GM13976 (cell line): ENCODE results near the gene TTLL11.

Source experiments
- DNase-seq: peaks from one replicate; pipeline ENCODE4 v3.0.0; 2012; ENCODE audit warnings: low spot score
- CTCF ChIP-seq: IDR thresholded peaks from 2 replicates; pipeline ENCODE4 v1.5.1; 2012; ENCODE audit warnings: borderline replicate concordance, mild to moderate bottlenecking; ENCODE audit not compliant: insufficient read depth; ENCODE audit errors: extremely low read depth, missing control alignments, control extremely low read depth
- in situ Hi-C: fragments of 300-500 bp; cut with MboI; formaldehyde crosslinking; loops from one replicate; pipeline ENCODE4 v1.12.0; 2022; ENCODE audit warnings: low sequenced_read_pairs, mixed read lengths, inconsistent platforms; ENCODE audit not compliant: unreplicated experiment

The TTLL11 gene

GRCh38 chr9:121835587-121836365 is 257.3 kb downstream of the TTLL11 start:
- no peak for DNase-seq
- in situ Hi-C loops, result no loop called here
- TF ChIP-seq CTCF, result no peak

DNA sequence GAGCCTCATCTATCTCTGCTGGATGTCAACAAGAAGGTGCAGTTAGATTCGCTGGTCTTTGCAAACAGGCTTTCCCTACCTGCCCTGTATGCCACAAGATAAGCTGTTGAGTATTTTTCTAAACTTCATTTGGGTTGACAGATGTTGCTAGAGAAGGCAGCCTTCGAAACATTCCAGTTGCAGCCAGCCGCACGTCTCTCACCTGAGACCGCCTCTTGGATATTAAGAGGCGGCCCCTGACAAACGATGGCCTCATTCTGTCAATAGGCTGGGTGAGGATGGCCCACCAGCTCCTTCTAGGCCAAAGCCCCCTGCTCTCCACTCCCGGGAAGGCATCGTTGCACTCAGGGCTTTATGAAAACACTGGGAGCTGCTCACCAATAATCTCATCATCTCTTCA is 260.0 kb downstream of the TTLL11 start:
- no peak for TF ChIP-seq CTCF
- in situ Hi-C loops, result no loop called here
- DNase-seq, result no peak

DNA sequence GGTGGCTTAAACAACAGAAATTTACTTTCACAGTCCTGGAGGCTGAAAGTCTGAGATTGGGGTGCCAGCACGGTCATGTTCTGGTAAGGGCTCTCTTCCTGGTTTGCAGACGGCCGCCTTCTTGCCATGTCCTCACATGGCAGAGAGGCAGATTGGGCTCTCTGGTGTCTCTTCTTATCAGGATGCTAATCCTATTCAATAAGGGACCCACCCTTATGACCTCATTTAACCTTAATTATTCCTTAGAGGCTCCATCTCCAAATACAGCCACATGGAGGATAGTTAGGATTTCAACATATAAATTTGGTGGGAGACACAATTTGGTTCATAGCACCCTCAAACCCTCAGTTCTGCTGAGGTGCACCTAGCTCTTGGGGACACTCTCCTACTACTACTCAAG is 261.2 kb downstream of the TTLL11 start:
- TF ChIP-seq CTCF, result no peak
- in situ Hi-C loops, result no loop called here
- no peak for DNase-seq

- no peak for TF ChIP-seq CTCF
- DNase-seq, result no peak
- in situ Hi-C loops, result no loop called here
Measured at GRCh38 chr9:121830441-121831140, 262.5 kb downstream of the TTLL11 start.

DNA sequence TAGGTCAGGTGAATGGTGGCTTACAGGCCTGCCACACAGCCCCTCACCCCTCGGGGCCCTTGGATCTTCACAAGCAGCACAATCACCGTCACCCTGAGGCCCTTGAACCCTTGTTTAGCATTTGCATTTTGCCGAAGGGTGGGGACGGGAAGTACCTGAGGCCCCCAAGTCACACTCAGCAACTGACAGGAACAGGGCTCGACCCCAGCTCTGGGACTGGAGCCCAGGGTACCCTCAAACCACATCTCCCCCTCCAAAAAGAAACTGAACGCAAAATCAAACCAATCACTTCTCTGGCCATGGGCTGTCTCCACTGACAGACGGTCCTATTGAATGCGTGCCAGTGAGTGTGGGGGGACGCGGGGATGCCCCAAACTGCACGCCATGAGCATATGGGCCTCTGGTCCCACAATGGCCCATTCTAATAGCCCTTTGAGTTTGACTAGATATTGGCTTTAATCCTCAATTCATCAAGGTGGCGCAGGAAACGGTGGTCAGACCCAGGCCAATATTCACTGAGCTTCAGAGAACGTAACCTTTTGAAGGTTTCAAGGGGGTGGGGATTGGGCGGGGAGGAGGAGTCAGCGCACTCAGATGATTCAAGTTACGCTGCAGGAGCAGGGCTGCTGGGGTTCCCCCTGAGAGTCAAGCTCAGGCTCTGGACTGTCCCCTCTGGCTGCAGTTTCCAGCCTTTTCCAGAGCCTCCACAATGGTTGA is 265.7 kb downstream of the TTLL11 start:
- no peak for TF ChIP-seq CTCF
- no peak for DNase-seq
- in situ Hi-C loops, result no loop called here

GRCh38 chr9:121826711-121827110 is 266.4 kb downstream of the TTLL11 start:
- no peak for TF ChIP-seq CTCF
- DNase-seq, result no peak
- in situ Hi-C loops, result no loop called here
